ENCODE data around the gene MAPK11.

MAPK11 gene

DNA sequence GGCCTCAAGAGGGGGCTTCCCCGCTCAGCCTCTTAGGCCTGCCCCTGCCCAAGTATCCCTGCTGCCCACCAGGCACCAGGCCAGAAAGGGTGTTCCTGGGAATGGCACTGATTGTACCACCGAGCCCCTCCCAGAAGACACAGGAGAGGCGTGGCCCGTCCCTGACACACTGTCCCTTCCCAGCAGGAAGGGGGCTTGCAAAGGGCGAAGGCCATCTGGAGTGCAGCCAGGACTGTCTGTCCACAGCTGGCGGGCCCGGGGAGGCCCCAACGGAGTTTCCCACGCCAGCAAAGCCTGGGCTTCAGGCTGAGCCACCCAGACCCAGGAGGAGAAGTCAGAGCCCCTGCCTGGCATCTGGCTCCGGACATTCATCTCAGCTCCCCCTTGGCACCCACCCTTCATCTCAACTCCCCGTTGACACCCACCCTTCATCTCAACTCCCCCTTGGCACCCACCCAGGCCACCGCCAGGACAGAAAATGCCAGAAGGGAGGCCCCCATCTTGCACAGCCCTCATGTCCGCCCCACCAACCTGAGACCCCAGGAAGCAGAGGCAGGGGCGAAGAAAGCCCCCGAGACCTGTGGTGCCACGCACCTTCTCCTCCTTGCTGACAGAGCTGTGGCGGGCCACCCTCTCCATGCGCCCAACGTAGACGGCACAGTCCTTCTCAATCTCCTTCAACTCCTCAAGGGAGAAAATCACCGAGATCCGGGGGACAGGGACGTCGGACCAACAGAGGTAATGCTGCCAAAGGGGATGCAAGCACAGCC is 44.8 kb downstream of the MAPK11 start:
- TF ChIP-seq CTCF (IDR thresholded peaks at IDR 0.05; ENCODE audit: low read depth, low read length, missing control alignments) = no peak
- no peak for DNase-seq (ENCODE audit: low read depth)
- H3K4me3 ChIP-seq (ENCODE audit: low read depth, low read length) = no peak overlapping the region

DNA sequence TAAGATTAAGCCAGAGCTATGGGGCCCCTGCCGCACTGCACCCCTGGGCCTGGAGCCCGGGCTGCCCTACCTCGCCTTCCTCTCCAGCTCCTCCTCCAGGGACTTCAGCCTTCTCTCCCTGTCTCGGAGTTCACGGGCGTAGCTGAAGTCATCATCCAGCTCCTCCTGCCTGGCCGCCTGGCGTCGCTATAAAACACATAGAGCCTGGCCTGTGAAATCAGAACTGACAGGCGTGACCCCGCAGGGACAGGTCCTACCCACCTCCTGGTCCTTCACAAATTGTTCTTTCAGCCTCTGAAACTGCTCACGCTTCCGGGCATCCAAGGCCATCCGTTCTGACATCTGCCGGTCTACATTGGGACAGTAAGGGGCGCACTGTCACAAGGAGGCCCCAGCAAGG is 46.1 kb downstream of the MAPK11 start:
- DNase-seq (ENCODE audit: low read depth) = no peak
- no peak for TF ChIP-seq CTCF (IDR thresholded peaks at IDR 0.05; ENCODE audit: low read depth, low read length, missing control alignments)
- H3K4me3 ChIP-seq (ENCODE audit: low read depth, low read length) = no peak overlapping the region

GRCh38 chr22:50222508-50222907 is 47.7 kb downstream of the MAPK11 start:
- no peak overlapping the region for H3K4me3 ChIP-seq (ENCODE audit: low read depth, low read length)
- no peak for TF ChIP-seq CTCF (IDR thresholded peaks at IDR 0.05; ENCODE audit: low read depth, low read length, missing control alignments)
- no peak for DNase-seq (ENCODE audit: low read depth)

- H3K4me3 ChIP-seq (ENCODE audit: low read depth, low read length) = no peak overlapping the region
- no peak for DNase-seq (ENCODE audit: low read depth)
- TF ChIP-seq CTCF (IDR thresholded peaks at IDR 0.05; ENCODE audit: low read depth, low read length, missing control alignments) = no peak
Observed at GRCh38 chr22:50221410-50222300, 48.5 kb downstream of the MAPK11 start.

- no peak overlapping the region for H3K4me3 ChIP-seq (ENCODE audit: low read depth, low read length)
- TF ChIP-seq CTCF (IDR thresholded peaks at IDR 0.05; ENCODE audit: low read depth, low read length, missing control alignments) = no peak
- DNase-seq (ENCODE audit: low read depth) = no peak
Observed at GRCh38 chr22:50220603-50221409, 49.4 kb downstream of the MAPK11 start.

DNA sequence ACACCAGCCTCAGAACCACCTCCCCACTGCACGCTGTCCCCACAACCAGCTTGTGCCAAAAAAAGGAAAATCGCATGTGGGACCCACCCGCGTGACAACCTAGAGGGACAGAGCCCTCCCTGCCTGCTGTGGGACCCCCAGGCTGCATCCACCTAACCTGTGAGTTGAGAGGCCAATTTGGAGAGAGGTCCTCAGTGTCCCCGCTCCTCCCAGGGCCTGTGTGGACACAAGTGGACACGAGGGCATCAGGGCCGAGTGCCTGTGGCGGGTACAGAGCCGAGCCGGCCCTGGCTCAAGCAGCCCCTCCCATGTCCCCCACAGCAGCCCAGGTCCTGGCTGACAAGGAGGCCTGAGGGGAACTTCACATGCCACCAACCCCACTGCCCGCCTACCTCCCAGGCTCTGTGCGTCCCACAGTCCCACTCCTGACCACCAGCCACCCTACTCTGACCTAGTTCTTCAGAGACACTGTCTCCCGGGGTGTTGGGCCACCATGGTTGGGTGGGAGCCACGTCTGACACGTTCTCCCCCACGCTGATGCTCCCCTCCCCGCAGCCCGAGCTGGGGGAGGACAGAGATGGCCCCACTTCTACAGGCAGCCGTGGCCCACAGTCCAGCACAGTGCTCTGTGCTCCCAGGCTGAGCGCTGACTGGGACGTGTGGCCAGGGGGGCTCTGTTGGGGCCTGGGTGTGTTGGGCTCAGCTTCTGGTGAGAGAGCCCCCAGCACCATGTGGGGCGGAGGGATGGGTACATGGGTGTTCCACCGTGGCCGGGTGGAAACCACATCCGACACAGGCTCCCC is 50.2 kb downstream of the MAPK11 start:
- no peak for TF ChIP-seq CTCF (IDR thresholded peaks at IDR 0.05; ENCODE audit: low read depth, low read length, missing control alignments)
- DNase-seq (ENCODE audit: low read depth) = no peak
- no peak overlapping the region for H3K4me3 ChIP-seq (ENCODE audit: low read depth, low read length)
